Jurkat, Clone E6-1 (cell line): ENCODE measurements around the gene CACNA2D3.

Experiments
- DNase-seq: peaks from one replicate; pipeline ENCODE4 v3.0.0-alpha.2; 2011; ENCODE audit warnings: low read depth, low spot score
- H3K4me3 ChIP-seq: 2 replicates; pipeline ENCODE4 v1.5.1; 2011; ENCODE audit warnings: mild to moderate bottlenecking, low read length, control low read depth, moderate library complexity

CACNA2D3 gene

GRCh38 chr3:54818486-54818885, 696.1 kb downstream of the CACNA2D3 start:
- DNase-seq: no peak
- no peak overlapping the region for H3K4me3 ChIP-seq

- no peak for DNase-seq
- H3K4me3 ChIP-seq: no peak overlapping the region
These were observed 696.6 kb downstream of the CACNA2D3 start for GRCh38 chr3:54818942-54819341.

GRCh38 chr3:54819946-54820345, 697.6 kb downstream of the CACNA2D3 start:
- no peak for DNase-seq
- no peak overlapping the region for H3K4me3 ChIP-seq

- no peak for DNase-seq
- H3K4me3 ChIP-seq: no peak overlapping the region
These were observed 699.9 kb downstream of the CACNA2D3 start for GRCh38 chr3:54822206-54822605.

GRCh38 chr3:54826251-54826691, 703.9 kb downstream of the CACNA2D3 start:
- no peak overlapping the region for H3K4me3 ChIP-seq
- no peak for DNase-seq

GRCh38 chr3:54827056-54827687, 704.8 kb downstream of the CACNA2D3 start:
- no peak overlapping the region for H3K4me3 ChIP-seq

GRCh38 chr3:54827776-54828175, 705.4 kb downstream of the CACNA2D3 start:
- H3K4me3 ChIP-seq: no peak overlapping the region
- DNase-seq: no peak

More at GRCh38 chr3:54827056-54827687, 704.8 kb downstream of the CACNA2D3 start:
- DNase-seq: no peak

- no peak overlapping the region for H3K4me3 ChIP-seq
- DNase-seq: peak; percentile 5
These were observed 708.3 kb downstream of the CACNA2D3 start for GRCh38 chr3:54830658-54831057.

GRCh38 chr3:54831112-54831511, 708.8 kb downstream of the CACNA2D3 start:
- H3K4me3 ChIP-seq: no peak overlapping the region
- no peak for DNase-seq

GRCh38 chr3:54832876-54833275, 710.5 kb downstream of the CACNA2D3 start:
- no peak overlapping the region for H3K4me3 ChIP-seq
- no peak for DNase-seq

GRCh38 chr3:54835701-54836100, 713.3 kb downstream of the CACNA2D3 start:
- no peak overlapping the region for H3K4me3 ChIP-seq
- DNase-seq: no peak

GRCh38 chr3:54836871-54837270, 714.5 kb downstream of the CACNA2D3 start:
- no peak overlapping the region for H3K4me3 ChIP-seq
- DNase-seq: no peak

GRCh38 chr3:54837964-54838363, 715.6 kb downstream of the CACNA2D3 start:
- peak; percentile 5 for DNase-seq
- H3K4me3 ChIP-seq: no peak overlapping the region

- H3K4me3 ChIP-seq: no peak overlapping the region
- DNase-seq: no peak
These were observed 719.1 kb downstream of the CACNA2D3 start for GRCh38 chr3:54841471-54841870.

GRCh38 chr3:54843352-54843751, 721.0 kb downstream of the CACNA2D3 start:
- DNase-seq: no peak
- no peak overlapping the region for H3K4me3 ChIP-seq

- no peak overlapping the region for H3K4me3 ChIP-seq
- DNase-seq: no peak
These were observed 721.9 kb downstream of the CACNA2D3 start for GRCh38 chr3:54844211-54844610.

GRCh38 chr3:54845011-54845410, 722.7 kb downstream of the CACNA2D3 start:
- no peak for DNase-seq
- no peak overlapping the region for H3K4me3 ChIP-seq

GRCh38 chr3:54845551-54845950, 723.2 kb downstream of the CACNA2D3 start:
- no peak for DNase-seq
- H3K4me3 ChIP-seq: no peak overlapping the region

- DNase-seq: no peak
- H3K4me3 ChIP-seq: no peak overlapping the region
These were observed 723.8 kb downstream of the CACNA2D3 start for GRCh38 chr3:54846119-54846518.

- DNase-seq: no peak
- no peak overlapping the region for H3K4me3 ChIP-seq
These were observed 725.0 kb downstream of the CACNA2D3 start for GRCh38 chr3:54847361-54847760.

- H3K4me3 ChIP-seq: no peak overlapping the region
- no peak for DNase-seq
These were observed 727.0 kb downstream of the CACNA2D3 start for GRCh38 chr3:54849360-54849759.
